PC-3 (cell line): ENCODE data around the gene APLNR. TPM values are rescaled to one million over a fixed set of nuclear protein-coding genes. Genes with fewer than 3 reads are reported as not detected.

Experiments used
- ATAC-seq: fragments of 200-7000 bp; cut with Tn5 transposase; 2 replicates; pipeline ENCODE4 v1.9.1; 2020; ENCODE audit warnings: mild to moderate bottlenecking, moderate library complexity
- BruUV-seq: library from RNA; stranded (reverse); fragments of 400-500 nt; replicated peaks from 2 replicates; lab custom pipeline; 2021; lab: Mats Ljungman, UMichigan
- CTCF ChIA-PET: fragments of 300-600 bp; sonication (Branson Sonifier 250); formaldehyde crosslinking; loops from one replicate; lab custom pipeline; 2022; ENCODE audit warnings: antibody characterized with exemption; lab: Charles Lee
- POLR2A ChIA-PET: fragments of 300-600 bp; sonication (Branson Sonifier 250); formaldehyde crosslinking; loops from one replicate; lab custom pipeline; 2022; ENCODE audit warnings: antibody characterized with exemption; ENCODE audit not compliant: unreplicated experiment; lab: Charles Lee
- DNase-seq: peaks from one replicate; pipeline ENCODE4 v3.0.0-alpha.2; 2015
- H2AFZ ChIP-seq: fragments of 300-600 bp; sonication (generic); 2 replicates; pipeline ENCODE4 v1.6.0; 2016; ENCODE audit warnings: antibody characterized with exemption, low read length
- H3F3A ChIP-seq: fragments of 300-600 bp; sonication (generic); one replicate; pipeline ENCODE4 v1.6.0; 2017; ENCODE audit warnings: antibody characterized with exemption, low read length, control low read depth, mild to moderate bottlenecking; ENCODE audit not compliant: unreplicated experiment
- H3K27ac ChIP-seq: fragments of 300-600 bp; sonication (generic); 2 replicates; pipeline ENCODE4 v1.5.1; 2016; ENCODE audit warnings: mild to moderate bottlenecking, low read length
- H3K27me3 ChIP-seq: fragments of 300-600 bp; sonication (generic); 2 replicates; pipeline ENCODE4 v1.6.1; 2016; ENCODE audit warnings: low read length, mixed read lengths
- H3K36me3 ChIP-seq: fragments of 300-600 bp; sonication (generic); 2 replicates; pipeline ENCODE4 v1.6.1; 2016; ENCODE audit warnings: low read depth, mixed run types, low read length, mixed read lengths
- H3K4me1 ChIP-seq: fragments of 300-600 bp; sonication (generic); 2 replicates; pipeline ENCODE4 v1.5.1; 2016; ENCODE audit warnings: low read length; ENCODE audit not compliant: insufficient read depth
- H3K4me2 ChIP-seq: fragments of 300-600 bp; sonication (generic); 2 replicates; pipeline ENCODE4 v1.6.0; 2016; ENCODE audit warnings: low read length
- H3K4me3 ChIP-seq: fragments of 300-600 bp; sonication (generic); 2 replicates; pipeline ENCODE4 v1.5.1; 2016; ENCODE audit warnings: mild to moderate bottlenecking, low read length, mixed read lengths
- H3K79me2 ChIP-seq: fragments of 300-600 bp; sonication (generic); 2 replicates; pipeline ENCODE4 v1.6.1; 2017; ENCODE audit warnings: low read length, mixed read lengths
- H3K9ac ChIP-seq: fragments of 300-600 bp; sonication (generic); 2 replicates; pipeline ENCODE4 v1.6.0; 2016; ENCODE audit warnings: mild to moderate bottlenecking, low read length
- H3K9me2 ChIP-seq: fragments of 300-600 bp; sonication (generic); replicated peaks from 2 replicates; pipeline ENCODE4 v1.6.1; 2016; ENCODE audit warnings: mixed run types, low read length, mixed read lengths
- H3K9me3 ChIP-seq: fragments of 300-600 bp; sonication (generic); 2 replicates; pipeline ENCODE4 v1.6.1; 2016; ENCODE audit warnings: low read length, mixed read lengths
- H4K20me1 ChIP-seq: fragments of 300-600 bp; sonication (generic); 2 replicates; pipeline ENCODE4 v1.6.1; 2016; ENCODE audit warnings: low read length, mixed read lengths
- EZH2 ChIP-seq: fragments of 300-600 bp; sonication (generic); IDR thresholded peaks from one replicate; pipeline ENCODE4 v1.6.1; 2017; ENCODE audit warnings: antibody characterized with exemption, mild to moderate bottlenecking, low read length; ENCODE audit not compliant: unreplicated experiment
- EZH2phosphoT487 ChIP-seq: fragments of 300-600 bp; sonication (generic); IDR thresholded peaks from 2 replicates; pipeline ENCODE4 v1.6.1; 2018; ENCODE audit warnings: mild to moderate bottlenecking, antibody characterized with exemption, low read length, borderline replicate concordance
- intact Hi-C: fragments of 100-400 bp; cut with micrococcal nuclease; formaldehyde crosslinking; loops from 2 replicates; pipeline ENCODE4 v1.9.0; 2023
- total RNA-seq: library from RNA; depleted of rRNA; stranded (reverse); fragments of >200 nt; gene quantifications from 2 replicates; pipeline ENCODE4 v1.2.3, GENCODE V29; 2014; rRNA removed
- TF ChIP-seq, protein P1 (sequence below): fragments of 300-600 bp; sonication (generic); conservative IDR thresholded peaks from 2 replicates; pipeline ENCODE4 v1.5.1; 2017; ENCODE audit warnings: antibody characterized with exemption, low read depth, mild to moderate bottlenecking, low read length

Gene APLNR
- total RNA-seq, 1 experiment from 2014 or later: not detected

DNA sequence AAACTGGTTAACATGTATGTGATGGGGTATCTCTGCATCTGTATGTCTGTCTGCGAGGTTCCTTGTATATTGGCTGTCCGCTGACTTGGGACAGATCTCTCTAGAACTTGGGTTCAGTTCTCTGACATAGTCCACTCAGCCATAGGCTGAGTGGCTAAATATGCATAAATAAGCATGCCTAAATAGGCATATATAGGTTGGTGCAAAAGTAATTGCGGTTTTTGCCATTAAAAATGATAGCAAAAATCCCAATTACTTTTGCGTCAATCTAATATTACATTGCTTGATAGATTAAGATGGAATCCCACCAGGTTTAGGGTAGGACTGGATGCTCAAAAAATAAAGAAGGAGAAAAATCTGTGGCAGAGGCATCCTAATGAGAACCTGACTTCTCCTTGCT is 46.5 kb downstream of the APLNR start:
- intact Hi-C loops: no loop called here
- H3K9me2 ChIP-seq: no peaks in the 10 kb centered on the region
- H3K79me2 ChIP-seq: no peaks in the 10 kb centered on the region
- no peaks in the 10 kb centered on the region for H3K36me3 ChIP-seq
- no TSS peak for BruUV-seq
- CTCF ChIA-PET: no interaction called here
- H2AFZ ChIP-seq: no peak overlapping the region
- no peaks in the 10 kb centered on the region for H3K4me1 ChIP-seq
- TF ChIP-seq, protein P1, sequence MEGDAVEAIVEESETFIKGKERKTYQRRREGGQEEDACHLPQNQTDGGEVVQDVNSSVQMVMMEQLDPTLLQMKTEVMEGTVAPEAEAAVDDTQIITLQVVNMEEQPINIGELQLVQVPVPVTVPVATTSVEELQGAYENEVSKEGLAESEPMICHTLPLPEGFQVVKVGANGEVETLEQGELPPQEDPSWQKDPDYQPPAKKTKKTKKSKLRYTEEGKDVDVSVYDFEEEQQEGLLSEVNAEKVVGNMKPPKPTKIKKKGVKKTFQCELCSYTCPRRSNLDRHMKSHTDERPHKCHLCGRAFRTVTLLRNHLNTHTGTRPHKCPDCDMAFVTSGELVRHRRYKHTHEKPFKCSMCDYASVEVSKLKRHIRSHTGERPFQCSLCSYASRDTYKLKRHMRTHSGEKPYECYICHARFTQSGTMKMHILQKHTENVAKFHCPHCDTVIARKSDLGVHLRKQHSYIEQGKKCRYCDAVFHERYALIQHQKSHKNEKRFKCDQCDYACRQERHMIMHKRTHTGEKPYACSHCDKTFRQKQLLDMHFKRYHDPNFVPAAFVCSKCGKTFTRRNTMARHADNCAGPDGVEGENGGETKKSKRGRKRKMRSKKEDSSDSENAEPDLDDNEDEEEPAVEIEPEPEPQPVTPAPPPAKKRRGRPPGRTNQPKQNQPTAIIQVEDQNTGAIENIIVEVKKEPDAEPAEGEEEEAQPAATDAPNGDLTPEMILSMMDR: no peak
- TF ChIP-seq EZH2phosphoT487 (no peak), EZH2 (no peak)
- no peaks in the 10 kb centered on the region for H4K20me1 ChIP-seq
- no peak overlapping the region for H3K9ac ChIP-seq
- no peak overlapping the region for H3K27ac ChIP-seq
- ATAC-seq (no peak), DNase-seq (no peak)
- no peaks in the 10 kb centered on the region for H3F3A ChIP-seq
- POLR2A ChIA-PET: no interaction called here
- no peaks in the 10 kb centered on the region for H3K9me3 ChIP-seq
- H3K4me2 ChIP-seq: no peak overlapping the region
- no peak overlapping the region for H3K4me3 ChIP-seq
- peaks cover 44% of the 10 kb centered on the region for H3K27me3 ChIP-seq

Other genes starting within 250 kb of the APLNR start
- gene OR5AK2, start 248.3 kb downstream of the APLNR start, total RNA-seq: not detected in 2 replicates
- not detected in 2 replicates for gene LRRC55, start 55.3 kb downstream of the APLNR start, total RNA-seq
- gene TNKS1BP1, start 87.7 kb upstream of the APLNR start, total RNA-seq: 89.6 and 143 TPM in 2 replicates
- 228 and 341 TPM in 2 replicates for gene SSRP1, start 98.6 kb upstream of the APLNR start, total RNA-seq
- not detected in 2 replicates for gene P2RX3, start 101.1 kb upstream of the APLNR start, total RNA-seq
- gene PRG3, start 143.9 kb upstream of the APLNR start, total RNA-seq: not detected in 2 replicates
- not detected in 2 replicates for gene PRG2, start 153.4 kb upstream of the APLNR start, total RNA-seq
- gene SLC43A3, start 189.9 kb upstream of the APLNR start, total RNA-seq: 31.3 and 35.0 TPM in 2 replicates
- 3.5 and 6.5 TPM in 2 replicates for gene RTN4RL2, start 223.3 kb upstream of the APLNR start, total RNA-seq